SK-N-MC (cell line): ENCODE measurements around the gene PTPN11.

Experiments used
- EZH2 ChIP-seq: fragments of 200-600 bp; sonication (generic); IDR thresholded peaks from one replicate; pipeline ENCODE4 v1.6.1; 2017; ENCODE audit warnings: antibody characterized with exemption
- FOXP2 ChIP-seq: optimal IDR thresholded peaks from 2 replicates; pipeline ENCODE3; 2011; ENCODE audit warnings: mild to moderate bottlenecking, moderate library complexity; ENCODE audit not compliant: insufficient read depth; ENCODE audit errors: extremely low read length, control extremely low read depth
- POLR2AphosphoS5 ChIP-seq: IDR thresholded peaks from 2 replicates; pipeline ENCODE4 v1.6.1; 2012; ENCODE audit warnings: mild to moderate bottlenecking, low read depth, low read length, borderline replicate concordance

- no peak for TF ChIP-seq POLR2AphosphoS5
- TF ChIP-seq EZH2, result no peak
- no peak for TF ChIP-seq FOXP2
Measured at GRCh38 chr12:112386726-112387125, 32.0 kb upstream of the PTPN11 start.
